GM12875 (cell line): ENCODE data around the gene CSRNP3.

Experiments used
- H3K4me3 ChIP-seq: one replicate; pipeline ENCODE4 v1.5.1; 2011; ENCODE audit warnings: low read depth, low read length, control low read depth
- CTCF ChIP-seq: IDR thresholded peaks from 2 replicates; pipeline ENCODE4 v1.5.1; 2011; ENCODE audit warnings: low read depth, mild to moderate bottlenecking, control low read depth, inconsistent platforms, low read length, moderate library complexity, borderline replicate concordance; ENCODE audit not compliant: insufficient read depth

CSRNP3 gene

GRCh38 chr2:165479856-165480255, 10.4 kb downstream of the CSRNP3 start:
- TF ChIP-seq CTCF, result no peak
- H3K4me3 ChIP-seq, result no peak overlapping the region

- no peak for TF ChIP-seq CTCF
- no peak overlapping the region for H3K4me3 ChIP-seq
These were observed 25.1 kb downstream of the CSRNP3 start for GRCh38 chr2:165494573-165494972.

- no peak for TF ChIP-seq CTCF
- no peak overlapping the region for H3K4me3 ChIP-seq
These were observed 28.3 kb downstream of the CSRNP3 start for GRCh38 chr2:165497659-165498317.

GRCh38 chr2:165499131-165499530, 29.6 kb downstream of the CSRNP3 start:
- no peak overlapping the region for H3K4me3 ChIP-seq
- no peak for TF ChIP-seq CTCF

- no peak for TF ChIP-seq CTCF
These were observed 30.5 kb downstream of the CSRNP3 start for GRCh38 chr2:165500001-165500400.

GRCh38 chr2:165500816-165501215, 31.3 kb downstream of the CSRNP3 start:
- TF ChIP-seq CTCF, result no peak
- no peak overlapping the region for H3K4me3 ChIP-seq

More at GRCh38 chr2:165500001-165500400, 30.5 kb downstream of the CSRNP3 start:
- no peak overlapping the region for H3K4me3 ChIP-seq

GRCh38 chr2:165505514-165505913, 36.0 kb downstream of the CSRNP3 start:
- no peak for TF ChIP-seq CTCF
- H3K4me3 ChIP-seq, result no peak overlapping the region
